Pulmonary artery endothelial cell (primary cell): Measurements from ENCODE around the gene DNAI4. TPM values are rescaled to one million over a fixed set of nuclear protein-coding genes. Genes with fewer than 3 reads are reported as not detected.

ENCODE experiments used
- DNase-seq: peaks from one replicate; pipeline ENCODE4 v3.0.0-alpha.2; 2011; ENCODE audit warnings: low read depth, low spot score
- total RNA-seq: library from RNA; depleted of rRNA; stranded (reverse); fragments of >200 nt; gene quantifications from 2 replicates; pipeline ENCODE4 v1.2.3, GENCODE V29; 2014

DNAI4 gene
- total RNA-seq, 1 donor from 2014 or later, result 3.6 TPM

GRCh38 chr1:66767626-66768025 lies 157.0 kb downstream of the DNAI4 start:
- no peak for DNase-seq

DNA sequence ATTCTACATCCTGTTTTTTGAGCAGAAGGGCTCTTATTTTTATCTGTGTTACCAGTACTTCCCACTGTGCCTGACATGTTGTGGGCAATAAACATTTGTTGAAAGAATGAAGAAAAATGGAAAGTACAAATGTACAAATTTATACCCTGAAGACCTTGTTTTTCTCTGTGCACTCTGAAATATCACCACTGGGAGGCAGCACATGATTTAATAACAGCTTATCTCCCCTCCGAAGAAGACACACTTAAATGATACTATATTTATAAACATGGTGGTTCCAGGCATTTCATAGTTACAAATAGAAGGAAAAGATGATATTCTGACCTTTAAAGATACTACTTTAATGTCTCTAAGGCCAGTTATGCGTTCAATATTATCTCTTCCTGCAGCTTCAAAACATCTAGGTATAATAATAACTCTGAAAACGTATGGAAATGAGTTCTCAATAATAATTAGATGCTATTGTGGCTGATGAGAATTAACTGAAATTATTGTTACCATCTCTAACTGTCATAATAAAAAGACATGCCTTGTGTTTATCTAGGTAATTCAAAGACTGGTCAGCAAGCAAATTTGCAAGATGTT lies 159.6 kb downstream of the DNAI4 start:
- no peak for DNase-seq

Other genes starting within 250 kb of the DNAI4 start
- gene DYNLT5, start 172.4 kb downstream of the DNAI4 start, total RNA-seq, result 0.92 and 1.1 TPM in 2 replicates
- not detected in 2 replicates for gene INSL5, start 123.6 kb downstream of the DNAI4 start, total RNA-seq
- gene MIER1, start 134 bp upstream of the DNAI4 start, total RNA-seq, result 28.3 and 39.2 TPM in 2 replicates
- 4.2 and 9.1 TPM in 2 replicates for gene SLC35D1, start 129.3 kb upstream of the DNAI4 start, total RNA-seq
- not detected in 2 replicates for gene C1orf141, start 210.1 kb upstream of the DNAI4 start, total RNA-seq
- not detected in 2 replicates for gene IL23R, start 241.6 kb upstream of the DNAI4 start, total RNA-seq